Pulmonary artery endothelial cell (primary cell): ENCODE data around the gene HSFX4. TPM values are rescaled to one million over a fixed set of nuclear protein-coding genes. Genes with fewer than 3 reads are reported as not detected.
"Not testable (repeated sequence)": the region's sequence is repeated elsewhere in the genome, so short reads cannot be mapped to it uniquely, and the experiment has no call there.

Experiments
- DNase-seq: peaks from one replicate; pipeline ENCODE4 v3.0.0-alpha.2; 2011; ENCODE audit warnings: low read depth, low spot score
- total RNA-seq: library from RNA; depleted of rRNA; stranded (reverse); fragments of >200 nt; gene quantifications from 2 replicates; pipeline ENCODE4 v1.2.3, GENCODE V29; 2014

The HSFX4 gene
- not detected in 2 replicates for total RNA-seq

GRCh38 chrX:149929400-149929799, at the start of gene HSFX4:
Gene HSFX4, plus strand, starts transcription at chrX:149929573. Its CDS starts 72 bp downstream, at chrX:149929645.
- DNase-seq = not testable (repeated sequence)

GRCh38 chrX:149881081-149881711, 48.2 kb upstream of the HSFX4 start, which contains the start of gene MAGEA8:
Gene MAGEA8, plus strand, starts transcription at chrX:149881183. Its CDS starts 3,090 bp downstream, at chrX:149884273.
- DNase-seq = no peak

- DNase-seq = not testable (repeated sequence)
Observed at GRCh38 chrX:149890828-149891227, 38.5 kb upstream of the HSFX4 start.

- DNase-seq = no peak
Observed at GRCh38 chrX:149898554-149898953, 30.8 kb upstream of the HSFX4 start.

GRCh38 chrX:149903889-149904748, 25.3 kb upstream of the HSFX4 start:
- DNase-seq = no peak

GRCh38 chrX:149908308-149908707, 21.1 kb upstream of the HSFX4 start:
- no peak for DNase-seq

- DNase-seq = no peak
Observed at GRCh38 chrX:149908727-149909126, 20.6 kb upstream of the HSFX4 start.

GRCh38 chrX:149909324-149910177, 19.8 kb upstream of the HSFX4 start:
- DNase-seq = no peak

GRCh38 chrX:149910178-149910695, 19.1 kb upstream of the HSFX4 start:
- DNase-seq = no peak

- no peak for DNase-seq
Observed at GRCh38 chrX:149916745-149917392, 12.5 kb upstream of the HSFX4 start.

GRCh38 chrX:149923836-149924235, 5.5 kb upstream of the HSFX4 start:
- not testable (repeated sequence) for DNase-seq

GRCh38 chrX:149924434-149924833, 4.9 kb upstream of the HSFX4 start:
- not testable (repeated sequence) for DNase-seq

- DNase-seq = not testable (repeated sequence)
Observed at GRCh38 chrX:149927245-149927963, 2.0 kb upstream of the HSFX4 start.

GRCh38 chrX:149927964-149928258, 1.5 kb upstream of the HSFX4 start:
- DNase-seq = not testable (repeated sequence)

- not testable (repeated sequence) for DNase-seq
Observed at GRCh38 chrX:149928635-149929034, 738 bp upstream of the HSFX4 start.

GRCh38 chrX:149931355-149931754, 2.0 kb downstream of the HSFX4 start:
- not testable (repeated sequence) for DNase-seq

- not testable (repeated sequence) for DNase-seq
Observed at GRCh38 chrX:149932150-149932549, 2.8 kb downstream of the HSFX4 start.

GRCh38 chrX:149932970-149933369, 3.6 kb downstream of the HSFX4 start:
- not testable (repeated sequence) for DNase-seq

GRCh38 chrX:149933547-149933946, 4.2 kb downstream of the HSFX4 start:
- not testable (repeated sequence) for DNase-seq

- DNase-seq = not testable (repeated sequence)
Observed at GRCh38 chrX:149937328-149937727, 8.0 kb downstream of the HSFX4 start.
